Measurements from ENCODE around the gene TMEM88. TPM values are rescaled to one million over a fixed set of nuclear protein-coding genes. Genes with fewer than 3 reads are reported as not detected.
A peak's percentile ranks its signal among the peaks of the same experiment; 100 is the strongest.

Gene TMEM88
- total and polyA plus RNA-seq, 11 donors, result 16.7 to 130 (median 27.8) TPM

DNA sequence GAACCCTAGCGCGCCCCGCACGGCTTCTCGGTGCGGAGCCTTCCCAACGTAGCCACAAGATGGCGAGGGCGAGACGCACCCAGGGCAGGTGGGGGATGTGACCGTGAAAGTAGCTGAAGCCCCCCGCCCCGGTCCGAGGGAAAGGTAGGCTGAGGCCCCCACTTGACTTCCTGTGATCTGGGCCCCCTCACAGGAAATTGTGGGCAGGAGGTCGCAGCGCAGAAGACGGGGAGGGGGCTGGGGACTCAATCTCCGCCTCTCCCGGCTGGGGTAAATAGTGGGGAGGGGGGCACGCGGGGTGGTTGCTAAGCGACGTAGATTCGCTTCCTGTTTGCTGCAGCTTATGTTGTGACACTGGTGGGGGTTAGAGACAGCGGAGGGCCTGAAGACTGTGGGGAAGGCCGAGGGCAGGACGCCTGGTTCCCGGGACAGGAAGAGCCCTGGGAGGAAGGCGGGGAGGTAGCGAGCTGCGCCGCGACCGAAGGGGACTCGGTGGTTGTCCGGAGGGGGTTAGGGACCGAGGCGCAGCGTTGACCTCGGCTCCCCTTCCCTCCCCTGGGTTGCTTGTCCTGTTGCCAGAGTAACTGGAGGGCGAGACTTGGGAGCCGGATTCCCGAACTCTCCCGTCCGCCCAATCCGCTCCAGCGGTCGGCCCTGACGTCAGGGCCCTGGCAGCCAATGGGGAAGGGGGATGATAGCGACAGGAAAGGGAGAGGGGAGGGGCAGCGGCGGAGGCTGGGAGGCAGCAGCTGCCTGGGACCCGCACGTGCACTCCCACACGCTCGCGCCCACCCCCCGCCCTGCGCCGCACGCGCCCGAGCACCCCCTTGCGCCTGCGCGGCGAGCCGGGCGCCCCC, 19.7 kb upstream of the TMEM88 start:
- peak; percentile 31 to 71 for TF ChIP-seq POLR2A (IDR thresholded peaks at IDR 0.05)
- peak; percentile 56 to 94 (median 80) for TF ChIP-seq CTCF (IDR thresholded peaks at IDR 0.05)
- 0 to 2% (median 1%) methylated on average over 40 to 69 of the region's 69 CpGs for WGBS, 4 donors
- H3K27me3 ChIP-seq, result no peaks in the 10 kb centered on the region
- peaks cover 0 to 56% (median 35%) of the 10 kb centered on the region in 12 donors for H3K4me1 ChIP-seq
- no peaks in the 10 kb centered on the region for H3K9me3 ChIP-seq
- ATAC-seq (peak; percentile 79 to 84 (median 82)), DNase-seq (peak; percentile 98 to 99 (median 99))
- peak overlapping the region; percentile 59 to 99 (median 80) for H3K4me3 ChIP-seq
- intact Hi-C loops (cut with DNase I), result loop anchor here in 7 of 10 donors (1.0 to 5.0 kb wide), 9 partner anchors 7 to 302 kb away; partner anchors contain the start of genes NAA38 (in 3 of the 7), TP53 (in 1 of the 7) and WRAP53 (in 1 of the 7)
- H3K36me3 ChIP-seq, result peaks cover 0 to 5% (median 0%) of the 10 kb centered on the region in 9 donors
- peak overlapping the region; percentile 86 to 100 (median 98) for H3K27ac ChIP-seq

DNA sequence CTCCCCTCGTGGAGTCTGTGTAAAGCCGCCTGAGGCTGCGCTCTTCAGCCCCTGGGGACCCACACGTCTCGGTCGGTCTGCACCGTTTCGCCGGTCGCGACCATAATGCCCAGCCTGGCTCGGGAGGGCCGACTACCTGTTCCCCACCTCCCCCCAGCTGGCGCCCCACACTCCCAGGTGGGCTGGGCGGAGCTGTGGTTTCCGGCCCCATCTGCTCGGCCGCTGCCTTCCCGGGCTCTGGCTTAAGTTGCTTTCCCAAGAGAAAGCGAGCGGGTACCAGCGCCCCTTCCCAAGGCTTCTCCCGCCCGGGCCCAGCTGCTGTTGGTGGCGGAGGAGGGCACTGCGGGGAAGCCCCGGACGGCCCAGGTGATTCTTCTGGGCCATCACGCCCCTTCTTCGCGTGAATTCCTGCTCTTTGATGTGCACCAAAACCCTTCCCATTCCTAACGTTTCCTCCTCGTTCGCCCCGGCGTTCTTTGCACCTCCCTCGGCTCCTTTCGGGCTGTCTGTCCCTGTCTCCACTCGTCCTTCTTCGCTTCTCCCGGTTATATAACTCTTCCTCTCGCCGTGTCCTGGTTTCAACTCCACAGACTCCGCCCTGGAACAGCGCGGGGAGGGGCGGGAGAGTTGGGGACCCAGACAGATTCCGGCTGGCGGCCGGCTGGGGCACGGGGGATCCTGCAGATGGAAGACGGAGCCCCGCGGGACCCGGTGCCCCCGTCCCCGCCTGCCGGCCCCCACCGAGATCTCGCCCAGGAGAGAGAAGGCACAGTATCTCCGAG, 18.9 kb upstream of the TMEM88 start:
- Histone ChIP-seq H3K27me3 (no peaks in the 10 kb centered on the region), H3K27ac (peak overlapping the region; percentile 86 to 100 (median 98)), H3K4me3 (peak overlapping the region; percentile 59 to 99 (median 80)), H3K36me3 (peaks cover 0 to 12% (median 4%) of the 10 kb centered on the region in 9 donors), H3K4me1 (peaks cover 3 to 64% (median 41%) of the 10 kb centered on the region in 12 donors), H3K9me3 (no peaks in the 10 kb centered on the region)
- ATAC-seq (peak; percentile 11 to 53 (median 44)), DNase-seq (peak; percentile 85 to 88 (median 87))
- 0 to 1% (median 0%) methylated on average over 34 to 61 of the region's 61 CpGs for WGBS, 4 donors
- intact Hi-C loops (cut with DNase I), result loop anchor here in 7 of 10 donors (1.0 to 5.0 kb wide), 6 partner anchors 15 to 301 kb away; partner anchors contain the start of genes NAA38 (in 4 of the 7), TP53 (in 1 of the 7) and WRAP53 (in 1 of the 7)
- TF ChIP-seq POLR2A (IDR thresholded peaks at IDR 0.05) (peak; percentile 24 to 33), CTCF (IDR thresholded peaks at IDR 0.05) (no peak)

DNA sequence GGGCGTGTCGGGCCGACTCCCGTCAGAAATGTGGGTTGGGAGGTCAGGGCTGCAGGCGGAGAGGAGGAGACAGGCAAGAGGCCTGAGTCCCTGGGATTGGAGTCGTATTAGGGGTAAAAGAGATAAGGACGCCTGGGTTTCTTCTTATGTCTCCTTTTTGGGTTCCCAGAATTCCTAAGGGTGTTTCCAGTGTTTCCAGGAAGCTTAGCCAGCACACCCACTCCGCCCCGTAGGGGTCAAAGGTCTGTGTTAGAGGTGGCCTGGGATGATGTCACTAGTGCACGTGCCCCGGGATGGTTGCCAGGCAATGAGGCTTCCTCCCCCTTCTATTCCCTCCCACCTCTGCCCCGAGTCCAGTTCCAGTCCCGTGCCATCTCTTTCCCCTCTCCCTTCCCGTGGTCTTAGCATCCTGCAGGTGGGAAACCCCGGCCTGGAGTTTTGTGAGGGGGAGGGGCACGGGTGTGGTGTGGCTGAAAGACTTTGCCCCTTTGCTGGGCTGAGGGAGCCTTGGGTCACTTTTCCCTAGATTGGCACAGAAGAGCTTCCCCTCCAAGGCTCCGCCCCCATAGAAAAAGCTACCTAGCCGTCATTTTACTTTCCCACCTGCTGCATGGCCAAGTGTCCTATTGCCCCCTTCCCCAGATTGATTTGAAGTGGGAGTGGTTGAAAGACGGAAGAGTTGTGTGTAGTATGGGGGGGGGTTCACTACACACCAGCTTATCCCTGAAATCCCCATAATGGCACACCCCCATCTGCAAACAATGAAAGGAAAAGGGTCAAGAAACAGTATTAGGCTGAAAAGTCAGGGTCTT, 18.1 kb upstream of the TMEM88 start:
- Histone ChIP-seq H3K4me1 (peaks cover 5 to 70% (median 46%) of the 10 kb centered on the region in 12 donors), H3K4me3 (peak overlapping the region; percentile 59 to 99 (median 80)), H3K27me3 (no peaks in the 10 kb centered on the region), H3K36me3 (peaks cover 0 to 12% (median 4%) of the 10 kb centered on the region in 9 donors), H3K9me3 (no peaks in the 10 kb centered on the region), H3K27ac (peak overlapping the region; percentile 86 to 100 (median 98))
- intact Hi-C loops (cut with DNase I), result loop anchor here in 3 of 10 donors (2.0 to 5.0 kb wide), 3 partner anchors 20 to 300 kb away; partner anchors contain the start of genes NAA38 (in 1 of the 3), TP53 (in 1 of the 3) and WRAP53 (in 1 of the 3)
- DNase-seq (peak; percentile 90 to 94 (median 92)), ATAC-seq (peak; percentile 14 to 45 (median 20))
- no peak for TF ChIP-seq POLR2A (IDR thresholded peaks at IDR 0.05)
- TF ChIP-seq CTCF (IDR thresholded peaks at IDR 0.05), result no peak
- 2 to 3% (median 2%) methylated on average over 14 to 19 of the region's 19 CpGs for WGBS, 4 donors

All from heart left ventricle (tissue), 16 donors.